Activated naive CD4-positive, alpha-beta T cell treated with anti-CD3 and anti-CD28 coated beads, Interleukin-2, amount 10 ng/mL, durations not matched to agents 7 days and 5 days (primary cell): ENCODE data around the gene PPM1D.
"Not testable (repeated sequence)": the region's sequence is repeated elsewhere in the genome, so short reads cannot be mapped to it uniquely, and the experiment has no call there.

Experiments used
- CTCF ChIA-PET: fragments of 350-600 bp; sonication (Branson Sonifier 250); formaldehyde crosslinking; loops from one replicate; lab custom pipeline; 2021; ENCODE audit warnings: antibody characterized with exemption; lab: Charles Lee
- DNase-seq: peaks from one replicate; pipeline ENCODE4 v3.0.0-alpha.2; 2020
- H3K27ac Mint-ChIP-seq: one replicate; pipeline ENCODE4 v1.8.0; 2021; ENCODE audit warnings: mild to moderate bottlenecking, moderate library complexity, mixed read lengths
- H3K27me3 Mint-ChIP-seq: one replicate; pipeline ENCODE4 v1.8.0; 2021; ENCODE audit warnings: mild to moderate bottlenecking, mixed read lengths
- H3K36me3 Mint-ChIP-seq: one replicate; pipeline ENCODE4 v1.8.0; 2021; ENCODE audit warnings: mixed read lengths
- H3K4me1 Mint-ChIP-seq: one replicate; pipeline ENCODE4 v1.8.0; 2021; ENCODE audit warnings: mixed read lengths
- H3K4me3 Mint-ChIP-seq: one replicate; pipeline ENCODE4 v1.8.0; 2021; ENCODE audit warnings: mild to moderate bottlenecking, moderate library complexity, mixed read lengths
- H3K9me3 Mint-ChIP-seq: one replicate; pipeline ENCODE4 v1.8.0; 2021; ENCODE audit warnings: mixed read lengths

Gene PPM1D

GRCh38 chr17:60600490-60601446, 775 bp downstream of the PPM1D start:
- Mint-ChIP-seq H3K36me3 (peaks cover 9% of the 10 kb centered on the region), H3K4me3 (peak overlapping the region; percentile 89), H3K4me1 (peaks cover 43% of the 10 kb centered on the region), H3K9me3 (no peaks in the 10 kb centered on the region), H3K27ac (peak overlapping the region; percentile 94), H3K27me3 (peaks cover 4% of the 10 kb centered on the region)
- peak; percentile 76 for DNase-seq
- CTCF ChIA-PET, result interaction anchor here (0.7 to 1.6 kb wide), 6 partner anchors 10 to 77 kb away, joined by 3 to 5 read pairs (median 4); partner anchors contain the start of gene BCAS3

DNA sequence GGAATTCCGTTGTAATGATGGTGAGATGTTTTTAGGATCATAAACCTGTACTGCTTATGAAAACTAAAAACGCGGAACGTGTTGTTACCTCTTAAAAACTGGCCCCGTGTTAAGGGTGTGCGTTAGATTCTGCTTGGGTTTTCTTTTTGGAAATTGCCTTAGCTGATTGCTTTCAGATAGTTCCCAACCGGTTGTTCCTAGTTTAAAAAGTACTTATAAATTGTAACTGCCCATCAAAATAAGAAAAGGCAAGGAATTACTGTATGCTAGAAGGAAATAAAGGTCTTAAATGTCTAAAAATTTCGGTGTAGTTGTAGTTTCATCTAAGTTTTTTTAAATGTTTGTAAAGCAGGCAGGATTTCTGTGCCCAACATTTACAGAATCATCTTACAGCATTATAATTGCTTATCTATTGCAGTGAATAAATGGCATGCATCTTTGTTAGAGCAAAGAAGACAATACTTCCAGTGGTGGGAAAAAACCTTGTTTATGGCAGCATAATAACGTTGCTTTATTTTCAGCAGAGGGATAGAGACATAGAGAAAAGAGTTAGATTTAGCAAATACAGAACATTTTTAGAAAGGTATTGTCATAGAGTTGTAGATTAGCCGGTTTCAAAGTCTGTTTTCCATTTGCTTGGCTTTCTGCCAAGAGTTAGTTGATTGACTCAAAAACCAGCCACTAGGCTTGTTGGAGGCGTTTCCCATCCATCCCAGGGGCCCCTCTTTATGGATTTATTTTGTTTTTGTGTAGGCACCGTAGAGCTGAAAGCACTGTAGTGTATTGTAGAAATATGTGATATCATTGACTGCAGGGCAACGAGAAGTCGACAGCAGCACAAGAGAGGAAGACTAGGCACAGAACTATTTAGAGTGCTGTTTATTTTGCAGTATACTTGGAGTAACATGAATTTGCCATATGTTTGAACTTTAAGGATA, 1.7 kb downstream of the PPM1D start:
- peak; percentile 51 for DNase-seq
- H3K9me3 Mint-ChIP-seq, result no peaks in the 10 kb centered on the region
- peaks cover 10% of the 10 kb centered on the region for H3K36me3 Mint-ChIP-seq
- H3K4me1 Mint-ChIP-seq, result peaks cover 51% of the 10 kb centered on the region
- peaks cover 4% of the 10 kb centered on the region for H3K27me3 Mint-ChIP-seq
- peak overlapping the region; percentile 89 for H3K4me3 Mint-ChIP-seq
- H3K27ac Mint-ChIP-seq, result peak overlapping the region; percentile 90
- CTCF ChIA-PET, result interaction anchor here (0.6 to 1.2 kb wide), 6 partner anchors 9 to 77 kb away, joined by 3 to 5 read pairs (median 4); partner anchors contain the start of gene BCAS3

GRCh38 chr17:60602385-60602742, 2.4 kb downstream of the PPM1D start:
- Mint-ChIP-seq H3K36me3 (peaks cover 10% of the 10 kb centered on the region), H3K4me3 (peak overlapping the region; percentile 89), H3K27me3 (peaks cover 4% of the 10 kb centered on the region), H3K4me1 (peaks cover 51% of the 10 kb centered on the region), H3K9me3 (no peaks in the 10 kb centered on the region), H3K27ac (no peak overlapping the region)
- DNase-seq, result no peak
- CTCF ChIA-PET, result interaction anchor here (1.1 kb wide), 1 partner anchor 36 kb away, joined by 4 read pairs; no protein-coding TSS in a partner anchor

GRCh38 chr17:60602871-60603270, 2.9 kb downstream of the PPM1D start:
- CTCF ChIA-PET, result interaction anchor here (1.1 to 1.2 kb wide), 2 partner anchors 35 to 36 kb away, joined by 4 read pairs; no protein-coding TSS in a partner anchor
- H3K4me3 Mint-ChIP-seq, result peak overlapping the region; percentile 65
- H3K4me1 Mint-ChIP-seq, result peaks cover 52% of the 10 kb centered on the region

DNA sequence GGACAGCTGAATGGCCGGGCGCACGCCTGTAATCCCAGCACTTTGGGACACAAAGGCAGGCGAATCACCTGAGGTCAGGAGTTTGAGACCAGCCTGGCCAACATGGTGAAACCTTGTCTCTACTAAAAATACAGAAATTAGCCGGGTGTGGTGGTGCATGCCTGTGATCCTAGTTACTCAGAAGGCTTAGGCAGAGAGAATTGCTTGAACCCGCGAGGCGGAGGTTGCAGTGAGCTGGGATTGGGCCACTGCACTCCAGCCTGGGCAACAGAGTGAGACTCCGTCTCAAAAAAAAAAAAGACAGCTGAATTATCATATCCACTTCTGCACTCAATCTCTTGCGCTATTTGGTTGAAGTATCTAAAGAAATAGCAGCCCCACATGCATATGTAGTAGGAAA, 3.5 kb downstream of the PPM1D start:
- peaks cover 46% of the 10 kb centered on the region for H3K4me1 Mint-ChIP-seq
- CTCF ChIA-PET, result interaction anchor here (1.2 to 1.4 kb wide), 2 partner anchors 34 to 35 kb away, joined by 3 to 4 read pairs; no protein-coding TSS in a partner anchor
- H3K27me3 Mint-ChIP-seq, DNase-seq, H3K9me3 Mint-ChIP-seq, H3K27ac Mint-ChIP-seq: not testable (repeated sequence)
- peaks cover 10% of the 10 kb centered on the region for H3K36me3 Mint-ChIP-seq
- H3K4me3 Mint-ChIP-seq, result peak overlapping the region; percentile 38

More at GRCh38 chr17:60602871-60603270, 2.9 kb downstream of the PPM1D start:
- H3K9me3 Mint-ChIP-seq, result no peaks in the 10 kb centered on the region
- no peak overlapping the region for H3K27ac Mint-ChIP-seq
- no peak for DNase-seq
- H3K27me3 Mint-ChIP-seq, result peaks cover 4% of the 10 kb centered on the region
- H3K36me3 Mint-ChIP-seq, result peaks cover 10% of the 10 kb centered on the region

DNA sequence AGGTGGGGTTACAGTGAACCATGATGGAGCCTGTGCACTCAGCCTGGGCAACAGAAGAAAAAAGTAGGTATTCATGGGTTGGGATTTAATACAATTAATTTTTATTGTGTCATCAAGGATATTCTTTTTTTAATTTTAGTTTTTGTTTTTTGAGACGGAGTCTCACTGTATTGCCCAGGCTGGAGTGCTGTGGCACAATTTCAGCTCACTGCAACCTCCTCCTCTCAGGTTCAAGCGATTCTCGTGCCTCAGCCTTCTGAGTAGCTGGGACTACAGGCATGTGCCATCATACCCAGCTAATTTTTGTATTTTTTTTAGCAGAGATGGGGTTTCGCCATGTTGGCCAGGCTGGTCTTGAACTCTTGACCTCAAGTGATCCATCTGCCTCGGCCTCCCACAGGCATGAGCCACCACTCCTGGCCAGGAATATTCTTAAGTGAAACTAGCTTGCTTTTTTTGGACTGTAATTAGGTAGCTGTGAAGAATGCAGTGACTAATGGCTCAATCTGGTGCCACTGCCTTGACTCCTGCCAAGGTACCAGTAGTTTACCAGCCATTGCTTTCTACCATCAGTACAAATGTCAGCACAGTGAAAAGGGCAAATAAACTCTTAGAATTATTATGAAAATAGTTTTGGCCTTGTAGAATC, 4.8 kb downstream of the PPM1D start:
- CTCF ChIA-PET, result interaction anchor here (1.4 to 1.7 kb wide), 2 partner anchors 33 to 35 kb away, joined by 3 to 4 read pairs; no protein-coding TSS in a partner anchor
- DNase-seq, result no peak
- no peak overlapping the region for H3K27ac Mint-ChIP-seq
- peaks cover 38% of the 10 kb centered on the region for H3K4me1 Mint-ChIP-seq
- H3K36me3 Mint-ChIP-seq, result peaks cover 10% of the 10 kb centered on the region
- H3K4me3 Mint-ChIP-seq, result no peak overlapping the region
- no peaks in the 10 kb centered on the region for H3K9me3 Mint-ChIP-seq
- H3K27me3 Mint-ChIP-seq, result peaks cover 4% of the 10 kb centered on the region

GRCh38 chr17:60606036-60606435, 6.0 kb downstream of the PPM1D start:
- peaks cover 38% of the 10 kb centered on the region for H3K4me1 Mint-ChIP-seq
- H3K4me3 Mint-ChIP-seq, result no peak overlapping the region
- no peaks in the 10 kb centered on the region for H3K9me3 Mint-ChIP-seq
- H3K27me3 Mint-ChIP-seq, result no peaks in the 10 kb centered on the region
- CTCF ChIA-PET, result interaction anchor here (1.7 kb wide), 1 partner anchor 32 kb away, joined by 4 read pairs; no protein-coding TSS in a partner anchor
- peaks cover 10% of the 10 kb centered on the region for H3K36me3 Mint-ChIP-seq
- H3K27ac Mint-ChIP-seq, result no peak overlapping the region
- DNase-seq, result no peak

- peaks cover 6% of the 10 kb centered on the region for H3K36me3 Mint-ChIP-seq
These were observed 10.5 kb downstream of the PPM1D start for GRCh38 chr17:60610473-60610872.

DNA sequence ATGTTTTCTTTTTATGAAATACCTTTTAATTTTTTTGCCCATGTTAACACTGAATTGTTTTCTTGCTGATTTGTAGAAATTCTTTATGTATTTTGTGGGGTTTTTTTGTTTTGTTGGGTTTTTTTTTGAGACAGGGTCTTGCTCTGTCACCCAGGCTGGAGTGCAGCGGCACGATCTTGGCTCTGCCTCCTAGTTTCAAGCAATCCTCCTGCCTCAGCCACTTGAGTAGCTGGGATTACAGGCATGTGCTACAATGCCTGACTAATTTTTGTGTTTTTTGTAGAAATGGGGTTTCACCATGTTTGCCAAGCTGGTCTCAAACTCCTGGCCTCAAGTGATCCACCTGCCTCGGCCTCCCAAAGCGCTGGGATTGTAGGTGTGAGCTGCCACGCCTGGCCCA, 11.3 kb downstream of the PPM1D start:
- H3K27me3 Mint-ChIP-seq, H3K4me1 Mint-ChIP-seq, H3K4me3 Mint-ChIP-seq, H3K36me3 Mint-ChIP-seq, H3K27ac Mint-ChIP-seq, H3K9me3 Mint-ChIP-seq, DNase-seq: not testable (repeated sequence)
- CTCF ChIA-PET, result interaction anchor here (1.3 kb wide), 1 partner anchor 10 kb away, joined by 4 read pairs; no protein-coding TSS in a partner anchor

More at GRCh38 chr17:60610473-60610872, 10.5 kb downstream of the PPM1D start:
- Mint-ChIP-seq H3K4me3 (no peak overlapping the region), H3K27me3 (no peaks in the 10 kb centered on the region), H3K4me1 (peaks cover 11% of the 10 kb centered on the region), H3K9me3 (no peaks in the 10 kb centered on the region), H3K27ac (no peak overlapping the region)
- no peak for DNase-seq
- CTCF ChIA-PET, result interaction anchor here (1.3 kb wide), 1 partner anchor 9 kb away, joined by 4 read pairs; no protein-coding TSS in a partner anchor

GRCh38 chr17:60613325-60613724, 13.3 kb downstream of the PPM1D start:
- H3K4me1 Mint-ChIP-seq, result no peaks in the 10 kb centered on the region
- CTCF ChIA-PET, result no interaction called here

GRCh38 chr17:60613796-60614195, 13.8 kb downstream of the PPM1D start:
- H3K27ac Mint-ChIP-seq, H3K36me3 Mint-ChIP-seq, CTCF ChIA-PET, H3K4me3 Mint-ChIP-seq, H3K9me3 Mint-ChIP-seq, H3K4me1 Mint-ChIP-seq, H3K27me3 Mint-ChIP-seq, DNase-seq: not testable (repeated sequence)

More at GRCh38 chr17:60613325-60613724, 13.3 kb downstream of the PPM1D start:
- H3K27me3 Mint-ChIP-seq, result no peaks in the 10 kb centered on the region
- H3K27ac Mint-ChIP-seq, result no peak overlapping the region
- peaks cover 4% of the 10 kb centered on the region for H3K36me3 Mint-ChIP-seq
- no peak overlapping the region for H3K4me3 Mint-ChIP-seq
- H3K9me3 Mint-ChIP-seq, result no peaks in the 10 kb centered on the region
- no peak for DNase-seq

DNA sequence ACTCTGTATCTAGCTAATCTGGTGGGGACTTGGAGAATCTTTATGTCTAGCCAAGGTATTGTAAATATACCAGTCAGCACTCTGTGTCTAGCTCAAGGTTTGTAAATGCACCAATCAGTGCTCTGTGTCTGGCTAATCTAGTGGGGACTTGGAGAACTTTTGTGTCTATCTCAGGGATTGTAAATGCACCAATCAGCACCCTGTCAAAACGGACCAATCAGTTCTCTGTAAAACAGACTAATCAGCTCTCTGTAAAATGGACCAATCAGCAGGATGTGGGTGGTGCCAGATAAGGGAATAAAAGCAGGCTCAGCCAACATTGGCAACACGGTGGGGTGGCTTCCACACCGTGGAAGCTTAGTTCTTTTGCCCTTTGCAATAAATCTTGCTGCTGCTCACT, 14.3 kb downstream of the PPM1D start:
- H3K27ac Mint-ChIP-seq, H3K9me3 Mint-ChIP-seq, CTCF ChIA-PET, H3K4me1 Mint-ChIP-seq, H3K36me3 Mint-ChIP-seq, H3K4me3 Mint-ChIP-seq, H3K27me3 Mint-ChIP-seq, DNase-seq: not testable (repeated sequence)

GRCh38 chr17:60615108-60615507, 15.1 kb downstream of the PPM1D start:
- Mint-ChIP-seq H3K27ac (no peak overlapping the region), H3K36me3 (peaks cover 4% of the 10 kb centered on the region), H3K9me3 (no peaks in the 10 kb centered on the region), H3K4me3 (no peak overlapping the region), H3K27me3 (no peaks in the 10 kb centered on the region), H3K4me1 (no peaks in the 10 kb centered on the region)
- CTCF ChIA-PET, result no interaction called here
- DNase-seq, result no peak
